ENCODE results near the gene LRSAM1. TPM values are rescaled to one million over a fixed set of nuclear protein-coding genes. Genes with fewer than 3 reads are reported as not detected.

LRSAM1 gene
- total RNA-seq, 1 donor from 2014 or later, result 20.6 TPM

DNA sequence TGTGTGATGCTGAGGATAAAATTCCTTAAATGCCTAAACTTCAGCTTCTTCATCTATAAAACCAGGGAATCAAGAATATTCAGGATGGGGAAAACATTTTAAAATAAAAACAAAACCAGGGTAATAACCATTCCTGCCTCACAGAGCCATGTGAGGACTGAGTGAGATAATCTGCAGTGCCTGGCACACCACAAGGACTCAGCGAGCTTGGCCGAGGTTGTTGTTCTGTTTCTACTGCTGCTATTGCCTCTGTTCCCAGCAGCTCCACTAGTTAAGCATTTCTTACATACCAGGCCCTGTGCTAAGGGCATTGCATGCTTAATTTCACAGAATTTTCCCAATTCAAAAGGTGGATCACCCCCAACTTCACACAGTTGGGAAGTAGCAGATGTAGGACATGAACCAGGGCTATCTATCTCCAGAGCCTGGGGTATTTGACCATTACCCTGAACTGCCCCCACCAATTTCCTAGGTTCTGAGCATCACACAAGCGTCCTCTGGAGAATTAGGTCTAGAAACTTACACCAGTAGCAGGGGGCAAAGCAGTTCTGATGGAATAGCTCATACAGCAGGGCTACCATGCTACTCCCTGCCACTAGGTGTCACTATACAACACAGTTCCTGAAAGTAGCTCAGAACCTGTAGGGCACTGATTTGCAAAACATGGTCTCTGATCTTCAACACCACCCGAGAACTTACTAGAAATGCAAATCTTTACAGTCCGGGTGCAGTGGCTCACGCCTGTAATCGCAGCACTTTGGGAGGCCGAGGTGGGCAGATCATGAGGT is 74.3 kb downstream of the LRSAM1 start:
- peaks cover 10% of the 10 kb centered on the region for H3K4me1 Mint-ChIP-seq (ENCODE audit: unreplicated experiment)
- peak; percentile 73 for TF ChIP-seq CTCF (conservative IDR thresholded peaks at IDR 0.05)
- no peak for DNase-seq (ENCODE audit: extremely low spot score, unreplicated experiment)
- no peaks in the 10 kb centered on the region for H3K9me3 Mint-ChIP-seq
- H3K36me3 Mint-ChIP-seq, result peaks cover 36% of the 10 kb centered on the region
- H3K27ac Mint-ChIP-seq, result peak overlapping the region; percentile 66
- no peak overlapping the region for H3K4me3 Mint-ChIP-seq
- H3K27me3 Mint-ChIP-seq, result no peaks in the 10 kb centered on the region

GRCh38 chr9:127526655-127527559 is 75.6 kb downstream of the LRSAM1 start:
- Mint-ChIP-seq H3K36me3 (peaks cover 35% of the 10 kb centered on the region), H3K4me1 (ENCODE audit: unreplicated experiment) (peaks cover 8% of the 10 kb centered on the region), H3K9me3 (no peaks in the 10 kb centered on the region), H3K27ac (peak overlapping the region; percentile 83), H3K27me3 (no peaks in the 10 kb centered on the region), H3K4me3 (no peak overlapping the region)
- DNase-seq (ENCODE audit: extremely low spot score, unreplicated experiment), result no peak
- TF ChIP-seq CTCF (conservative IDR thresholded peaks at IDR 0.05), result no peak

DNA sequence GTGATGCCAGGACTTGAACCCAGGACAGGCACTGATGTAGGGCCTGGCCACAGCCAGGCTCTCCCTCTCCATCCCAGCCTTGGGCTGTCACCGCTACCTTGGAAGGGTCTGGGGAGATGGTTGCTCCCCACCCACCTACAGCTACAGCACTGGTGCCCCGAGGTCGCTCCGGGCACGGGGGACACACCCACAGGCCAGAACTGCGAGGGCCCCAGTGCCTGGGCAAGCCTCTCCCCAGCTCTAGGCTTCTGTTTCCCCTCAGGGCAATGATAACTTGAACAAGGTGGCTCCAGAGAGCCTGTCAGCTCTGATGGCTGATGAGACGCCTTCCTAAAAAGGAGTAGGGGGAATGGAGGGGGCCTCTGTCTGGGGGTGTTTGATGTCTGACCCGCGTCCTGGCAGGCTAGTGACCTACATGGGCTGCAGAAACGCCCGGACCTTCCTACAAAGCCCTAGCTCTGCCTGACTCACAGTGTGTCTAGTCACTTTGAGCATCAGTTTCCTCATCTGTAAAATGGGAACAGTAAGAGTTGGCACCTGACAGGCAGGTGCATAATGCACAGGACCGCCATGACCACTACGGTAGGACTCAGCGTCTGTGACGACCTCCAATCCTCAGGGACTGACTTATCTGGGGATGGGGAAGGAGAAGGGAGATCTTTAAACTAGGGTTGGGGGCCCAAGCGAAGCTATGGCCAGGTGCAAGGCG is 76.4 kb downstream of the LRSAM1 start:
- Mint-ChIP-seq H3K9me3 (no peaks in the 10 kb centered on the region), H3K4me3 (no peak overlapping the region), H3K27ac (peak overlapping the region; percentile 86), H3K4me1 (ENCODE audit: unreplicated experiment) (peaks cover 11% of the 10 kb centered on the region), H3K27me3 (no peaks in the 10 kb centered on the region), H3K36me3 (peaks cover 34% of the 10 kb centered on the region)
- DNase-seq (ENCODE audit: extremely low spot score, unreplicated experiment), result no peak
- TF ChIP-seq CTCF (conservative IDR thresholded peaks at IDR 0.05), result no peak

- H3K27ac Mint-ChIP-seq, result peak overlapping the region; percentile 86
Observed at GRCh38 chr9:127528422-127529251, 77.3 kb downstream of the LRSAM1 start.

More at GRCh38 chr9:127528422-127529251, 77.3 kb downstream of the LRSAM1 start:
- no peak for DNase-seq (ENCODE audit: extremely low spot score, unreplicated experiment)
- no peaks in the 10 kb centered on the region for H3K9me3 Mint-ChIP-seq
- H3K27me3 Mint-ChIP-seq, result no peaks in the 10 kb centered on the region
- H3K4me1 Mint-ChIP-seq (ENCODE audit: unreplicated experiment), result peaks cover 11% of the 10 kb centered on the region
- TF ChIP-seq CTCF (conservative IDR thresholded peaks at IDR 0.05), result no peak
- H3K36me3 Mint-ChIP-seq, result peaks cover 27% of the 10 kb centered on the region
- peak overlapping the region; percentile 20 for H3K4me3 Mint-ChIP-seq

All from type B pancreatic cell (in vitro differentiated cells).